HepG2 (cell line): ENCODE results near the gene LOC128125822.

ENCODE experiments used
- DDIT3 ChIP-seq: sonication (generic); formaldehyde crosslinking; IDR thresholded peaks from 2 replicates; pipeline ENCODE4 v1.4.0; 2020; ENCODE audit warnings: mild to moderate bottlenecking, missing genetic modification reagents
- EZH2 ChIP-seq: conservative IDR thresholded peaks from 2 replicates; pipeline ENCODE4 v1.6.1; 2012; ENCODE audit warnings: mild to moderate bottlenecking, low read depth, low read length, moderate library complexity
- IRF2 ChIP-seq: IDR thresholded peaks from 2 replicates; pipeline ENCODE4 v1.6.1; 2018; ENCODE audit warnings: missing genetic modification reagents, missing compliant biosample characterization
- MAF1 ChIP-seq: sonication (generic); formaldehyde crosslinking; IDR thresholded peaks from 2 replicates; pipeline ENCODE4 v1.5.0; 2020; ENCODE audit warnings: missing genetic modification reagents, borderline replicate concordance
- NR3C1 ChIP-seq: sonication (generic); formaldehyde crosslinking; IDR thresholded peaks from 2 replicates; pipeline ENCODE4 v1.4.0; 2020; ENCODE audit warnings: missing genetic modification reagents
- PPARG ChIP-seq: conservative IDR thresholded peaks from 2 replicates; pipeline ENCODE4 v1.6.1; 2016; ENCODE audit warnings: missing biosample characterization, missing genetic modification reagents
- SIN3B ChIP-seq: fragments of 150-350 bp; IDR thresholded peaks from 2 replicates; pipeline ENCODE4 v1.6.1; 2014; ENCODE audit warnings: low read length
- ZNF142 ChIP-seq: sonication (generic); formaldehyde crosslinking; IDR thresholded peaks from 2 replicates; pipeline ENCODE4 v1.4.0; 2020; ENCODE audit warnings: missing genetic modification reagents
- ZNF589 ChIP-seq: sonication (generic); formaldehyde crosslinking; conservative IDR thresholded peaks from 2 replicates; pipeline ENCODE4 v1.8.0; 2022; ENCODE audit warnings: mild to moderate bottlenecking, moderate library complexity, missing genetic modification reagents
- ZNF646 ChIP-seq: sonication (generic); formaldehyde crosslinking; IDR thresholded peaks from 2 replicates; pipeline ENCODE4 v1.9.0; 2021; ENCODE audit warnings: mild to moderate bottlenecking, missing genetic modification reagents
- ZNF709 ChIP-seq: sonication (generic); formaldehyde crosslinking; IDR thresholded peaks from 2 replicates; pipeline ENCODE4 v1.5.0; 2020; ENCODE audit warnings: mild to moderate bottlenecking, missing genetic modification reagents
- TF ChIP-seq, protein P1 (sequence below): sonication (generic); formaldehyde crosslinking; IDR thresholded peaks from 2 replicates; pipeline ENCODE4 v1.5.1; 2020; ENCODE audit warnings: mild to moderate bottlenecking, moderate library complexity, missing genetic modification reagents

The LOC128125822 gene

GRCh38 chr6:63565058-63565726, 7.1 kb upstream of the LOC128125822 start (continued):
- no peak for TF ChIP-seq ZNF646 (CRISPR knock-in tag)
- TF ChIP-seq PPARG, result peak; percentile 82
- no peak for TF ChIP-seq ZNF589 (CRISPR knock-in tag)
- TF ChIP-seq NR3C1 (CRISPR knock-in tag), result no peak
- no peak for TF ChIP-seq SIN3B
- TF ChIP-seq MAF1, result no peak
- no peak for TF ChIP-seq ZNF142 (CRISPR knock-in tag)
- TF ChIP-seq DDIT3 (CRISPR knock-in tag), result no peak
- no peak for TF ChIP-seq ZNF709 (CRISPR knock-in tag)
- no peak for TF ChIP-seq EZH2
- TF ChIP-seq, protein P1, sequence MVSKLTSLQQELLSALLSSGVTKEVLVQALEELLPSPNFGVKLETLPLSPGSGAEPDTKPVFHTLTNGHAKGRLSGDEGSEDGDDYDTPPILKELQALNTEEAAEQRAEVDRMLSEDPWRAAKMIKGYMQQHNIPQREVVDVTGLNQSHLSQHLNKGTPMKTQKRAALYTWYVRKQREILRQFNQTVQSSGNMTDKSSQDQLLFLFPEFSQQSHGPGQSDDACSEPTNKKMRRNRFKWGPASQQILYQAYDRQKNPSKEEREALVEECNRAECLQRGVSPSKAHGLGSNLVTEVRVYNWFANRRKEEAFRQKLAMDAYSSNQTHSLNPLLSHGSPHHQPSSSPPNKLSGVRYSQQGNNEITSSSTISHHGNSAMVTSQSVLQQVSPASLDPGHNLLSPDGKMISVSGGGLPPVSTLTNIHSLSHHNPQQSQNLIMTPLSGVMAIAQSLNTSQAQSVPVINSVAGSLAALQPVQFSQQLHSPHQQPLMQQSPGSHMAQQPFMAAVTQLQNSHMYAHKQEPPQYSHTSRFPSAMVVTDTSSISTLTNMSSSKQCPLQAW, result no peak
- peak; percentile 73 for TF ChIP-seq IRF2 (CRISPR knock-in tag)
